Measurements from ENCODE around the gene TSC22D4.
A peak's percentile ranks its signal among the peaks of the same experiment; 100 is the strongest.
"Not testable (repeated sequence)": the region's sequence is repeated elsewhere in the genome, so short reads cannot be mapped to it uniquely, and the experiment has no call there.

TSC22D4 gene

DNA sequence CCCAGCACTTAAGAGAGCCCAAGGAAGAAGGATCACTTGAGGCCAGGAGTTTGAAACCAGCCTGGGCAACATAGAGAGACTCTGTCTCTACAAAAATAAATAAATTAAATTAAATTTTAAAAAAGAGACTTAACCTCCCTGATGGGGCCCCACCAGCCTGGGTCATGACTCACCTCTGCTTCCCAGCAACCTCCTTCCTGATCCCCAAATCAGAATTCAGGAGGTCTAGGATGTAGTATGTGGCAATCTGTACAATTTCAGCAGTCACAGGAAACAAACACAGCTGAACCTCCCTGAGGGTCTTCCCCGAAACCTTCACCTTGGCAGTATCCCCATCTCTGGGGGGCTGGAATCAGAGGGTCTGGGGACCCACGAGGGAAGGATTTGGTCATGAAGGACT is 33.0 kb downstream of the TSC22D4 start:
- TF ChIP-seq SUZ12 (IDR thresholded peaks at IDR 0.05; ENCODE audit: extremely low read depth, insufficient read depth, insufficient read length), result no peak
- Histone ChIP-seq H3K4me3 (ENCODE audit: insufficient read length, low read depth) (no peak overlapping the region), H3K27me3 (ENCODE audit: insufficient read depth, insufficient read length) (no peaks in the 10 kb centered on the region), H3K4me1 (ENCODE audit: insufficient read depth, insufficient read length) (peaks cover 7% of the 10 kb centered on the region), H3K9ac (ENCODE audit: insufficient read length, low read depth) (no peak overlapping the region), H3K9me3 (ENCODE audit: insufficient read depth, low read length) (no peaks in the 10 kb centered on the region), H3K36me3 (ENCODE audit: insufficient read depth, insufficient read length, low read length) (no peaks in the 10 kb centered on the region)
- DNase-seq (ENCODE audit: low read depth, low spot score), result no peak

DNA sequence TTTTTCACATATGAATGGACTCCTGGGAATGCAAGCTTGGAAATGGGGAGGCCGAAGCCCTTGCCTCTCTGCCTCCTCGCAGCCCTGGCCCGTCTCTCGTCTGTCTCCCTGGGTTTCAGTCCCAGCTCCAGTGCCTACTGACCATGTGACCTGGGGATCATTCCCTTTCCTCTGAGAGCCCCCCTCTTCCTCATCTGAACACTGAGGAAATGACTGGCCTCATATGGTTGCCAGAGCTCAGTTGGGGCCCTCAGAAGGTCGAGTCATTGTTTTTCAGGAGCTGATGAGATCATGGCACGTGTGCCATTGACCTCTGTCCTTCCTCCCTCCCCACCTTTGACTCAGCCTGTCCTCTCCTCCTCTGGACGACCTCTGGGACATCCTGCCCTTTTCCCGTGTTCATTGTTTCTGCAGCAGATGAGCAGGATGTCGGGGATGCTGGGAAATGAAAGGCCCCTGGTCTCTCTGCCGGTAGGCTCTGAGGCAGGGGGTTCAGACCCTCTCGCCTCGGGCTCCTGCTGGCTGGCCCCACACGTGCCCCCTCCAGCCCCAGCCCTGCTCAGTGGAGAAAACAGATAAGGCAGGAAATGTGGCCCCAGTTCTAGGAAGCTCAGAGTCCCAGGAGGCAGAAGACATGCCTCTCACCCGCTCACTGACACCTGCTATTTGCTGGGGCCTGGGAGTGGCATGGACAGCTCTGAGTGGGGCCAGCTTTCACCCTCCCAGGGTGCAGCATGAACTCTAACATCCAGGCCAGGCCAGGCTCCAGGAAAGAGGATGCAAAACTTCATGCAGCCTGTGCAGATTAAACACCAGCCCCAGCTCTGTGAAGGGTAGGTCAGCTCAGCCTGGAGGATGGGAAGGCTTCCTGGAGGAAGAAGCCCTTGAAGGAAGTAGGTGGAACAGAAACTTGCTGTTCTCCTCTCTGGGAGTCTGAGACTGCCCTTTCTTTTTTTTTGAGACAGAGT is 34.4 kb downstream of the TSC22D4 start:
- TF ChIP-seq YY1 (IDR thresholded peaks at IDR 0.05; ENCODE audit: insufficient read depth, insufficient read length), result no peak
- no peak for TF ChIP-seq SUZ12 (IDR thresholded peaks at IDR 0.05; ENCODE audit: extremely low read depth, insufficient read depth, insufficient read length)
- TF ChIP-seq ZNF274 (IDR thresholded peaks at IDR 0.05; ENCODE audit: low read depth, low read length), result no peak
- DNase-seq (ENCODE audit: low read depth, low spot score), result no peak
- peak overlapping the region; percentile 10 for H3K9ac ChIP-seq (ENCODE audit: insufficient read length, low read depth)

DNA sequence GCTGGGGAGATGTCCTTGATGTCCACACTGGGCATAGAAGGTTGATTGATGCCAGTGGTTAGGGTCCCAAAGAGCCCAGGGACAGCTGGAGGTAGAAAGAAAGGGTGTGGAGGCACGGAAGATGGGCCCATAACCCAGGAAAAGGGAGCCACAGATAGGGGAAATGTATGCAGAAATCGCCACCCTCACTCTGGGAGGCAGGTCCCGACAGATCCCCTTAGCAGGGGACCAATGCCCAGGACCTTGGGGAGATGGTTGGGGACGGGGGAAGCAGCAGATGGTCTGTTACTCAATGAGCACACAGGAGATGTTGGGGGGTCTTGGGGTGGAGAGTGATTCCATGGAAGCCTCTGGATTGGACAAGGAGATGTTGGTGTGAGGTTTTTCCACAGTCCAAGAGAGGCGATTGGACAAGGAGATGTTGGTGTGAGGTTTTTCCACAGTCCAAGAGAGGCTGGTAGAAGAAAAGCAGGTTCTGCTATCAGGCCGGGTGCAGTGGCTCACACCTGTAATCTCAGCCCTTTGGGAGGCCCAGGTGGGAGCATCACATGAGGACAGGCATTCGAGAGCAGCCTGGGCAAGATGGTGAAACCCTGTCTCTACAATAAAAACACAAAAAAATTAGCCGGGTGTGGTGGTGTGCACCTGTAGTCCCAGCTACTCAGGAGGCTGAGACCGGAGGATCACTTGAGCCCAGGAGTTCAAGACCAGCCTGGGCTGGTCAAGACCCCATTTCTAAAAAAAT is 35.7 kb downstream of the TSC22D4 start:
- DNase-seq (ENCODE audit: low read depth, low spot score), result no peak
- no peaks in the 10 kb centered on the region for H3K9me3 ChIP-seq (ENCODE audit: insufficient read depth, low read length)
- no peaks in the 10 kb centered on the region for H3K27me3 ChIP-seq (ENCODE audit: insufficient read depth, insufficient read length)
- H3K4me1 ChIP-seq (ENCODE audit: insufficient read depth, insufficient read length), result peaks cover 7% of the 10 kb centered on the region
- no peak overlapping the region for H3K9ac ChIP-seq (ENCODE audit: insufficient read length, low read depth)
- H3K4me3 ChIP-seq (ENCODE audit: insufficient read length, low read depth), result no peak overlapping the region
- no peaks in the 10 kb centered on the region for H3K36me3 ChIP-seq (ENCODE audit: insufficient read depth, insufficient read length, low read length)
- TF ChIP-seq ZNF274 (IDR thresholded peaks at IDR 0.05; ENCODE audit: low read depth, low read length) (no peak), SUZ12 (IDR thresholded peaks at IDR 0.05; ENCODE audit: extremely low read depth, insufficient read depth, insufficient read length) (no peak), YY1 (IDR thresholded peaks at IDR 0.05; ENCODE audit: insufficient read depth, insufficient read length) (no peak)

More for the DNA sequence above, 34.4 kb downstream of the TSC22D4 start:
- H3K9me3 ChIP-seq (ENCODE audit: insufficient read depth, low read length), result no peaks in the 10 kb centered on the region
- H3K4me3 ChIP-seq (ENCODE audit: insufficient read length, low read depth), result no peak overlapping the region
- no peaks in the 10 kb centered on the region for H3K27me3 ChIP-seq (ENCODE audit: insufficient read depth, insufficient read length)
- H3K36me3 ChIP-seq (ENCODE audit: insufficient read depth, insufficient read length, low read length), result no peaks in the 10 kb centered on the region
- H3K4me1 ChIP-seq (ENCODE audit: insufficient read depth, insufficient read length), result peaks cover 7% of the 10 kb centered on the region

GRCh38 chr7:100441641-100442535 is 37.1 kb downstream of the TSC22D4 start:
- no peaks in the 10 kb centered on the region for H3K36me3 ChIP-seq (ENCODE audit: insufficient read depth, insufficient read length, low read length)
- H3K9me3 ChIP-seq (ENCODE audit: insufficient read depth, low read length), result no peaks in the 10 kb centered on the region
- H3K4me1 ChIP-seq (ENCODE audit: insufficient read depth, insufficient read length), result peaks cover 7% of the 10 kb centered on the region
- TF ChIP-seq YY1 (IDR thresholded peaks at IDR 0.05; ENCODE audit: insufficient read depth, insufficient read length) (no peak), SUZ12 (IDR thresholded peaks at IDR 0.05; ENCODE audit: extremely low read depth, insufficient read depth, insufficient read length) (no peak), ZNF274 (IDR thresholded peaks at IDR 0.05; ENCODE audit: low read depth, low read length) (no peak)
- no peak for DNase-seq (ENCODE audit: low read depth, low spot score)
- no peak overlapping the region for H3K4me3 ChIP-seq (ENCODE audit: insufficient read length, low read depth)
- H3K27me3 ChIP-seq (ENCODE audit: insufficient read depth, insufficient read length), result no peaks in the 10 kb centered on the region
- H3K9ac ChIP-seq (ENCODE audit: insufficient read length, low read depth), result no peak overlapping the region

DNA sequence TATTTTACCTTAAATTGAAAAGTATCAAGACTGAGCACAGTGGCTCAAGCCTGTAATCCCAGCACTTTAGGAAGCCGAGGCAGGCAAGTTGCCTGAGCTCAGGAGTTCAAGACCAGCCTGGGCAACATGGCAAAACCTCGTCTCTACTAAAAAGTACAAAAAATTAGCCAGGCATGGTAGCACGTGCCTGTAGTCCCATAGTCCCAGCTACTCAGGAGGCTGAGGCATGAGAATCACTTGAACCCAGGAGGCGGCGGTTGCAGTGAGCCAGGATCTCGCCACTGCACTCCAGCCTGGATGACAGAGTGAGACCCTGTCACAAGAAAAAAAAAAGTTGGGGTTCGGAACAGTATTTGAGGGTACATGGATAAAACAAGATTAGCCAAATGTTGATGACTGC is 39.8 kb downstream of the TSC22D4 start:
- not testable (repeated sequence) for DNase-seq (ENCODE audit: low read depth, low spot score); H3K9ac ChIP-seq (ENCODE audit: insufficient read length, low read depth); H3K4me1 ChIP-seq (ENCODE audit: insufficient read depth, insufficient read length)

GRCh38 chr7:100438731-100439130 is 40.3 kb downstream of the TSC22D4 start:
- not testable (repeated sequence) for H3K4me1 ChIP-seq (ENCODE audit: insufficient read depth, insufficient read length); DNase-seq (ENCODE audit: low read depth, low spot score); H3K9me3 ChIP-seq (ENCODE audit: insufficient read depth, low read length); H3K27me3 ChIP-seq (ENCODE audit: insufficient read depth, insufficient read length); H3K4me3 ChIP-seq (ENCODE audit: insufficient read length, low read depth); H3K9ac ChIP-seq (ENCODE audit: insufficient read length, low read depth)
- peaks cover 17% of the 10 kb centered on the region for H3K36me3 ChIP-seq (ENCODE audit: insufficient read depth, insufficient read length, low read length)

More for the DNA sequence above, 39.8 kb downstream of the TSC22D4 start:
- H3K4me3 ChIP-seq (ENCODE audit: insufficient read length, low read depth); H3K27me3 ChIP-seq (ENCODE audit: insufficient read depth, insufficient read length); H3K9me3 ChIP-seq (ENCODE audit: insufficient read depth, low read length): not testable (repeated sequence)
- H3K36me3 ChIP-seq (ENCODE audit: insufficient read depth, insufficient read length, low read length), result peaks cover 12% of the 10 kb centered on the region

- TF ChIP-seq ZNF274 (IDR thresholded peaks at IDR 0.05; ENCODE audit: low read depth, low read length), result no peak
- TF ChIP-seq SUZ12 (IDR thresholded peaks at IDR 0.05; ENCODE audit: extremely low read depth, insufficient read depth, insufficient read length), result no peak
- TF ChIP-seq YY1 (IDR thresholded peaks at IDR 0.05; ENCODE audit: insufficient read depth, insufficient read length), result no peak
- peaks cover 4% of the 10 kb centered on the region for H3K4me1 ChIP-seq (ENCODE audit: insufficient read depth, insufficient read length)
- H3K4me3 ChIP-seq (ENCODE audit: insufficient read length, low read depth), result no peak overlapping the region
Observed at GRCh38 chr7:100438172-100438571, 40.8 kb downstream of the TSC22D4 start.

More at GRCh38 chr7:100438172-100438571, 40.8 kb downstream of the TSC22D4 start:
- DNase-seq (ENCODE audit: low read depth, low spot score), result no peak
- Histone ChIP-seq H3K9me3 (ENCODE audit: insufficient read depth, low read length) (no peaks in the 10 kb centered on the region), H3K27me3 (ENCODE audit: insufficient read depth, insufficient read length) (no peaks in the 10 kb centered on the region), H3K36me3 (ENCODE audit: insufficient read depth, insufficient read length, low read length) (peaks cover 22% of the 10 kb centered on the region), H3K9ac (ENCODE audit: insufficient read length, low read depth) (no peak overlapping the region)
